Measurements from ENCODE around the gene EML4. TPM values are rescaled to one million over a fixed set of nuclear protein-coding genes. Genes with fewer than 3 reads are reported as not detected.
A peak's percentile ranks its signal among the peaks of the same experiment; 100 is the strongest.

The EML4 gene
- total and polyA plus RNA-seq, 11 donors, result 2.3 to 32.8 (median 5.6) TPM

GRCh38 chr2:42252464-42252863 lies 83.3 kb downstream of the EML4 start:
- peaks cover 0 to 50% (median 21%) of the 10 kb centered on the region in 12 donors for H3K4me1 ChIP-seq
- no peak overlapping the region for H3K27ac ChIP-seq
- TF ChIP-seq POLR2A (IDR thresholded peaks at IDR 0.05), result no peak
- no peak for TF ChIP-seq CTCF (IDR thresholded peaks at IDR 0.05)
- WGBS, 4 donors, result 93 to 97% (median 94%) methylated on average over 3 of the region's 3 CpGs
- DNase-seq (no peak), ATAC-seq (no peak)
- H3K27me3 ChIP-seq, result no peaks in the 10 kb centered on the region
- H3K36me3 ChIP-seq, result peaks cover 0 to 6% (median 0%) of the 10 kb centered on the region in 9 donors
- H3K4me3 ChIP-seq, result no peak overlapping the region
- no peaks in the 10 kb centered on the region for H3K9me3 ChIP-seq
- intact Hi-C loops (cut with DNase I), result no loop called here

GRCh38 chr2:42254186-42254895 lies 85.2 kb downstream of the EML4 start:
- intact Hi-C loops (cut with DNase I), result no loop called here
- Histone ChIP-seq H3K36me3 (peaks cover 0 to 10% (median 2%) of the 10 kb centered on the region in 9 donors), H3K27me3 (no peaks in the 10 kb centered on the region), H3K27ac (no peak overlapping the region), H3K4me3 (no peak overlapping the region), H3K9me3 (no peaks in the 10 kb centered on the region), H3K4me1 (peaks cover 0 to 39% (median 14%) of the 10 kb centered on the region in 12 donors)
- no peak for DNase-seq
- TF ChIP-seq POLR2A (IDR thresholded peaks at IDR 0.05) (no peak), CTCF (IDR thresholded peaks at IDR 0.05) (no peak)
- no peak for ATAC-seq
- whole genome bisulfite sequencing, 4 donors, result 93 to 98% (median 96%) methylated on average over 8 of the region's 8 CpGs

GRCh38 chr2:42256505-42256904 lies 87.4 kb downstream of the EML4 start:
- Histone ChIP-seq H3K4me1 (peaks cover 0 to 22% (median 6%) of the 10 kb centered on the region in 12 donors), H3K4me3 (no peak overlapping the region), H3K27ac (peak overlapping the region in 3 of 12 donors; percentile 31 to 53 (median 33)), H3K36me3 (peaks cover 0 to 18% (median 8%) of the 10 kb centered on the region in 9 donors), H3K27me3 (no peaks in the 10 kb centered on the region), H3K9me3 (no peaks in the 10 kb centered on the region)
- intact Hi-C loops (cut with DNase I), result no loop called here
- ATAC-seq (peak in 2 of 4 donors; percentile 63 to 80), DNase-seq (no peak)
- TF ChIP-seq POLR2A (IDR thresholded peaks at IDR 0.05) (no peak), CTCF (IDR thresholded peaks at IDR 0.05) (no peak)
- 36 to 45% (median 42%) methylated on average over 2 of the region's 2 CpGs for WGBS, 4 donors

- Histone ChIP-seq H3K4me1 (peaks cover 0 to 5% (median under 1%) of the 10 kb centered on the region in 12 donors), H3K27ac (no peak overlapping the region), H3K4me3 (no peak overlapping the region), H3K36me3 (peaks cover 0 to 34% (median 24%) of the 10 kb centered on the region in 9 donors), H3K27me3 (no peaks in the 10 kb centered on the region), H3K9me3 (no peaks in the 10 kb centered on the region)
- TF ChIP-seq CTCF (IDR thresholded peaks at IDR 0.05) (no peak), POLR2A (IDR thresholded peaks at IDR 0.05) (no peak)
- intact Hi-C loops (cut with DNase I), result no loop called here
- no peak for DNase-seq
- 94 to 97% (median 94%) methylated on average over 3 of the region's 3 CpGs for WGBS, 4 donors
- no peak for ATAC-seq
Observed at GRCh38 chr2:42261518-42262195, 92.5 kb downstream of the EML4 start.

Data from heart left ventricle (tissue), 16 donors.